HEK293T (cell line): ENCODE data around the gene PAK2.

Experiments
- CTCF ChIA-PET: fragments of 350-600 bp; formaldehyde crosslinking; extraction: SDS; loops from one replicate; lab custom pipeline; 2021; ENCODE audit warnings: antibody characterized with exemption, inconsistent platforms; lab: Yijun Ruan, JAX
- POLR2A ChIA-PET: fragments of 350-600 bp; formaldehyde crosslinking; extraction: SDS; loops from one replicate; lab custom pipeline; 2020; ENCODE audit warnings: antibody characterized with exemption, inconsistent platforms; lab: Yijun Ruan, JAX
- DNase-seq: peaks from one replicate; pipeline ENCODE4 v3.0.0; 2012; ENCODE audit warnings: mixed read lengths; ENCODE audit errors: extremely low spot score
- ARNT ChIP-seq: fragments of 450-650 bp; IDR thresholded peaks from 2 replicates; pipeline ENCODE4 v1.6.1; 2017; ENCODE audit warnings: mild to moderate bottlenecking
- BHLHE40 ChIP-seq: fragments of 450-650 bp; IDR thresholded peaks from 2 replicates; pipeline ENCODE4 v1.6.1; 2016; ENCODE audit warnings: mild to moderate bottlenecking, moderate library complexity, borderline replicate concordance
- CTBP1 ChIP-seq: fragments of 450-650 bp; IDR thresholded peaks from 2 replicates; pipeline ENCODE4 v1.6.1; 2016; ENCODE audit warnings: borderline replicate concordance
- ELF4 ChIP-seq: fragments of 450-650 bp; IDR thresholded peaks from 2 replicates; pipeline ENCODE4 v1.6.1; 2017; ENCODE audit warnings: antibody characterized with exemption
- FOXA1 ChIP-seq: fragments of 450-650 bp; IDR thresholded peaks from 2 replicates; pipeline ENCODE4 v1.6.1; 2016; ENCODE audit warnings: mild to moderate bottlenecking
- FOXK2 ChIP-seq: fragments of 450-650 bp; IDR thresholded peaks from 2 replicates; pipeline ENCODE4 v1.6.1; 2016; ENCODE audit warnings: mild to moderate bottlenecking
- FOXM1 ChIP-seq: fragments of 450-650 bp; IDR thresholded peaks from 2 replicates; pipeline ENCODE4 v1.6.1; 2017; ENCODE audit warnings: mild to moderate bottlenecking, borderline replicate concordance
- HDGF ChIP-seq: fragments of 450-650 bp; IDR thresholded peaks from 2 replicates; pipeline ENCODE4 v1.6.1; 2017; ENCODE audit warnings: antibody characterized with exemption, borderline replicate concordance
- L3MBTL2 ChIP-seq: fragments of 450-650 bp; conservative IDR thresholded peaks from 2 replicates; pipeline ENCODE4 v1.6.1; 2016; ENCODE audit warnings: mild to moderate bottlenecking
- LEF1 ChIP-seq: fragments of 450-650 bp; IDR thresholded peaks from 2 replicates; pipeline ENCODE4 v1.6.1; 2017; ENCODE audit warnings: mild to moderate bottlenecking, borderline replicate concordance
- NFRKB ChIP-seq: fragments of 450-650 bp; IDR thresholded peaks from 2 replicates; pipeline ENCODE4 v1.6.1; 2016; ENCODE audit warnings: mild to moderate bottlenecking, moderate library complexity
- PKNOX1 ChIP-seq: fragments of 450-650 bp; IDR thresholded peaks from 2 replicates; pipeline ENCODE4 v1.6.1; 2016
- SP1 ChIP-seq: fragments of 450-650 bp; IDR thresholded peaks from 2 replicates; pipeline ENCODE4 v1.6.1; 2017
- SUZ12 ChIP-seq: fragments of 450-650 bp; IDR thresholded peaks from 2 replicates; pipeline ENCODE4 v1.6.1; 2016; ENCODE audit warnings: mild to moderate bottlenecking
- TARDBP ChIP-seq: fragments of 450-650 bp; IDR thresholded peaks from 2 replicates; pipeline ENCODE4 v1.6.1; 2016
- ZNF384 ChIP-seq: fragments of 450-650 bp; IDR thresholded peaks from 2 replicates; pipeline ENCODE4 v1.6.1; 2016

Gene PAK2

GRCh38 chr3:196749125-196749524 is 9.5 kb downstream of the PAK2 start:
- CTCF ChIA-PET: no interaction called here
- TF ChIP-seq FOXA1: no peak
- TF ChIP-seq CTBP1: no peak
- no peak for TF ChIP-seq ELF4
- TF ChIP-seq FOXK2: no peak
- no peak for TF ChIP-seq TARDBP
- TF ChIP-seq SUZ12: no peak
- no peak for TF ChIP-seq ZNF384
- no peak for TF ChIP-seq BHLHE40
- TF ChIP-seq FOXM1: no peak
- no peak for TF ChIP-seq PKNOX1
- TF ChIP-seq SP1: no peak
- TF ChIP-seq NFRKB: no peak
- TF ChIP-seq ARNT: no peak
- no peak for TF ChIP-seq HDGF
- DNase-seq: no peak
- POLR2A ChIA-PET: no interaction called here

GRCh38 chr3:196753201-196753600 is 13.5 kb downstream of the PAK2 start:
- CTCF ChIA-PET: no interaction called here
- TF ChIP-seq NFRKB: no peak
- TF ChIP-seq PKNOX1: no peak
- TF ChIP-seq TARDBP: no peak
- TF ChIP-seq L3MBTL2: no peak
- no peak for TF ChIP-seq FOXK2
- TF ChIP-seq BHLHE40: no peak
- no peak for TF ChIP-seq ZNF384
- no peak for TF ChIP-seq LEF1
- no peak for DNase-seq
- POLR2A ChIA-PET: no interaction called here

- ChIA-PET CTCF (no interaction called here), POLR2A (no interaction called here)
- TF ChIP-seq BHLHE40 (no peak), SUZ12 (no peak), HDGF (no peak), FOXK2 (no peak), FOXA1 (no peak), ZNF384 (no peak), ELF4 (no peak), SP1 (no peak), FOXM1 (no peak), LEF1 (no peak)
- no peak for DNase-seq
Measured at GRCh38 chr3:196754091-196754981, 14.7 kb downstream of the PAK2 start.

- no peak for TF ChIP-seq SUZ12
- CTCF ChIA-PET: no interaction called here
- POLR2A ChIA-PET: no interaction called here
- no peak for DNase-seq
Measured at GRCh38 chr3:196756732-196757131, 17.1 kb downstream of the PAK2 start.

- ChIA-PET POLR2A (no interaction called here), CTCF (no interaction called here)
- no peak for DNase-seq
- no peak for TF ChIP-seq ARNT
- no peak for TF ChIP-seq SP1
- no peak for TF ChIP-seq HDGF
- TF ChIP-seq ZNF384: no peak
- TF ChIP-seq CTBP1: no peak
- TF ChIP-seq FOXM1: no peak
- TF ChIP-seq TARDBP: no peak
- TF ChIP-seq LEF1: no peak
- no peak for TF ChIP-seq L3MBTL2
- TF ChIP-seq SUZ12: no peak
- TF ChIP-seq PKNOX1: no peak
- no peak for TF ChIP-seq FOXK2
- no peak for TF ChIP-seq ELF4
- TF ChIP-seq BHLHE40: no peak
- TF ChIP-seq NFRKB: no peak
- TF ChIP-seq FOXA1: no peak
Measured at GRCh38 chr3:196757876-196758739, 18.5 kb downstream of the PAK2 start.

GRCh38 chr3:196763179-196763578 is 23.5 kb downstream of the PAK2 start:
- no peak for TF ChIP-seq FOXK2
- no peak for TF ChIP-seq CTBP1
- TF ChIP-seq SP1: no peak
- no peak for TF ChIP-seq LEF1
- no peak for TF ChIP-seq ARNT
- TF ChIP-seq NFRKB: no peak
- TF ChIP-seq ZNF384: no peak
- no peak for TF ChIP-seq FOXA1
- TF ChIP-seq FOXM1: no peak
- no peak for TF ChIP-seq L3MBTL2
- no peak for TF ChIP-seq PKNOX1
- TF ChIP-seq TARDBP: no peak
- no peak for TF ChIP-seq BHLHE40
- no peak for TF ChIP-seq ELF4
- TF ChIP-seq HDGF: no peak
- no peak for TF ChIP-seq SUZ12
- POLR2A ChIA-PET: no interaction called here
- CTCF ChIA-PET: no interaction called here
- DNase-seq: no peak
